Vagina (tissue), 2 donors: ENCODE measurements around the gene GSK3A.

ENCODE experiments used
- CTCF ChIP-seq, 3 experiments: fragments of 450-650 bp in 2 of 3; fragments of 200-600 bp in 1 of 3; sonication (generic) in 1 of 3; IDR thresholded peaks; one replicate each; pipeline ENCODE4 v1.5.1; 2017 to 2019; ENCODE audit warnings: antibody characterized with exemption in 3 of 3, mild to moderate bottlenecking in 2 of 3, moderate library complexity in 2 of 3
- POLR2A ChIP-seq, 2 donors: fragments of 450-650 bp; IDR thresholded peaks; one replicate each; pipeline ENCODE4 v1.6.1; 2017; ENCODE audit warnings: antibody characterized with exemption in 2 of 2, mild to moderate bottlenecking in 2 of 2, moderate library complexity in 2 of 2
- POLR2AphosphoS5 ChIP-seq, 2 donors: sonication (generic); formaldehyde crosslinking; IDR thresholded peaks; one replicate each; pipeline ENCODE4 v1.9.0; 2017; ENCODE audit warnings: antibody characterized with exemption in 2 of 2, mild to moderate bottlenecking in 2 of 2, low read depth in 1 of 2; ENCODE audit not compliant: insufficient read depth in 1 of 2

GRCh38 chr19:42232435-42232834 lies 10.0 kb downstream of the GSK3A start:
- TF ChIP-seq CTCF (IDR thresholded peaks at IDR 0.05), result no peak
- TF ChIP-seq POLR2A (IDR thresholded peaks at IDR 0.05), result no peak
- TF ChIP-seq POLR2AphosphoS5 (IDR thresholded peaks at IDR 0.05; ENCODE audit: insufficient read depth in 1 of 2, low read depth in 1 of 2), result no peak
